A549 treated with AZD9567 at 1 μM for 4 hours (cell line): ENCODE measurements around the gene OOSP2. TPM values are rescaled to one million over a fixed set of nuclear protein-coding genes. Genes with fewer than 3 reads are reported as not detected.

Source experiments
- total RNA-seq: library from RNA; stranded (reverse); fragments of 200-300 nt; extraction: Qiagen RNA extraction; gene quantifications from 5 replicates; pipeline ENCODE4 v1.2.3, GENCODE V29; 2022; ENCODE audit not compliant: insufficient read depth

OOSP2 gene, protein sequence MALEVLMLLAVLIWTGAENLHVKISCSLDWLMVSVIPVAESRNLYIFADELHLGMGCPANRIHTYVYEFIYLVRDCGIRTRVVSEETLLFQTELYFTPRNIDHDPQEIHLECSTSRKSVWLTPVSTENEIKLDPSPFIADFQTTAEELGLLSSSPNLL
- total RNA-seq = not detected in 5 replicates

DNA sequence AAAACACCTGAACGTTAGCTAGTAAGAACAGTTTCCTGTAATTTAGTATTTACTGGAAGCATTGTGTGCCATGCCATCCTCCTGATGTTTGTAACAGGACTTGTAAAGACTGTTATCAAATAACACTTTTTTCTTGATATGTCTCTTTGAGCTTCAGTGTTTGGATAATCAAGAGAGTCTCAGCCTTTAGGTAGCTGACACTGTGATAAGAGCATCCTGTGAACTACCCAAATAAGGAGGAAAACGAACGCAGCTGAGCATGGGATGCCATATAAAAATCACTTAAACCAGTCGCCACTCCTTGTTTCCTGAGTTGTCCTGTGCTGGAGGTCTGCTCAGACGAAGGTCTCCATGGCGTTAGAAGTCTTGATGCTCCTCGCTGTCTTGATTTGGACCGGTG, at the start of gene OOSP2:
Gene OOSP2 (plus strand): TSS at position 301 of the 400 bp plus-strand sequence. CDS start 51 bp downstream, at position 352.

DNA sequence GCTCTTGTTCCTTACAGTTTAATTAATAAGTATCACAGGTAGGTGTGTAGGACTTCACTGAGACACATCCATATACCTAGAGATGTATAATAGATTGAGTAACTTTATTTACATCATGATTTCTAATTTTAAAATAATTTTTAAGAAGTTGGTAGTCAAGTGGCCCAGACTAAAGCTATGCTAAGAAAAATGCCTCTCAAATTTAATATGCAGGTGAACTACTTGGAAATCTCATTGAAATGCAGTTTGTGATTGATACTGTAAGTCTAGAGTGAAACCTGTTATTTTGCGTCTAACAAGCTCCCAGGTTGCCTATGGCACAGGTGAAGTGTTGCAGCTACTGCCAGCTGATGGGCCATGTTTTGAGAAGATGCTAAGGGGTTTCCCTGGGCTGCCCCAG, 23.3 kb upstream of the OOSP2 start, which contains the start of gene OOSP4B:
Gene OOSP4B (plus strand): TSS at position 301 of the 400 bp plus-strand sequence.

DNA sequence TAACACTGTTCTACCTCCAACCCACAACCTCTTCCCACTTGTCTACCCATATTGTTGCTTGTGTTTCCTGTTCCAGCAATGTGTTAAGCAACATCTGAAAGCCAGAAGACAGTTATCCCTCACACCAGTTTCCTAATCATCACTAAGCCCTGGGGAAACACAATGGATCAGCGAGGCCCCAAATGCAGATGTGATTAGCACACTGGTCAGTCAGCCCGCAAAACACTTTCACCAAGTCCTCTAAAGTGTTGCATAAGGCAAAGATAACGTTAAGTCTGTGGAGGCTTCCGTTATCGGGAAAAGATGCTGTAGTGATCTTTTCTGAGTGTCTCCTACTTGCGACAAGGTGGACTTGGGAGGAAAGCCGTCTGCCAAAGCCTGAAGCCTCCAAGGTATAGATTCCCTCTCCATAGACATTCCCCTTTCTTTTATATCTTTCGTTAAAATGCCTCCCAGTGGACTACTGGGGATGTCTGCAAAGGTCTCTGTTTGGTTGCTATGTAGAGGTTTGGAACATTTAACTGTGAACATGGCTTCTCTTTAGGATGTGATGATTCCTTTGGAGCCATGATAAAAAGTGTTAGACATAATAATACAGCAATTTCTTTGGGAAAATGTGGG, 16.2 kb downstream of the OOSP2 start, which contains the start of gene MS4A3:
Gene MS4A3 (plus strand): TSS at position 317 of the 621 bp plus-strand sequence. CDS start 4,496 bp downstream, outside the sequence.

DNA sequence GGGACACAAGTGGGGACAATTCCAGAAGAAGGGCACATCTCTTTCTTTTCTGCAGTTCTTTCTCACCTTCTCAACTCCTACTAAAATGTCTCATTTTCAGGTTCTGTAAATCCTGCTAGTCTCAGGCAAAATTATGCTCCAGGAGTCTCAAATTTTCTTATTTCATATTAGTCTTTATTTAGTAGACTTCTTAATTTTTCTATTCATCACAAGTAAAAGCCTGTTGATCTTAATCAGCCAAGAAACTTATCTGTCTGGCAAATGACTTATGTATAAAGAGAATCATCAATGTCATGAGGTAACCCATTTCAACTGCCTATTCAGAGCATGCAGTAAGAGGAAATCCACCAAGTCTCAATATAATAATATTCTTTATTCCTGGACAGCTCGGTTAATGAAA, 48.2 kb downstream of the OOSP2 start, which contains the start of gene MS4A2:
Gene MS4A2 (plus strand): TSS at position 301 of the 400 bp plus-strand sequence. CDS start 102 bp downstream, outside the sequence.

Other genes starting within 250 kb of the OOSP2 start
- gene MRPL16, start 229.6 kb upstream of the OOSP2 start, total RNA-seq = 63.5 to 82.2 TPM (median 66.3 TPM) in 5 replicates
- not detected in 5 replicates for gene CBLIF, start 194.9 kb upstream of the OOSP2 start, total RNA-seq
- gene TCN1, start 173.9 kb upstream of the OOSP2 start, total RNA-seq = 0.09 to 0.26 TPM (median 0.20 TPM) in 3 of 5 replicates, not detected in the others
- not detected in 5 replicates for gene OOSP3, start 161.6 kb upstream of the OOSP2 start, total RNA-seq
- not detected in 5 replicates for gene OOSP1, start 102.0 kb upstream of the OOSP2 start, total RNA-seq
- gene OOSP4A, start 76.4 kb upstream of the OOSP2 start, total RNA-seq = not detected in 5 replicates
- not detected in 5 replicates for gene OOSP4B, start 23.2 kb upstream of the OOSP2 start, total RNA-seq
- gene MS4A3, start 16.3 kb downstream of the OOSP2 start, total RNA-seq = not detected in 5 replicates
- gene MS4A2, start 48.3 kb downstream of the OOSP2 start, total RNA-seq = not detected in 5 replicates
- gene MS4A6A, start 142.7 kb downstream of the OOSP2 start, total RNA-seq = not detected in 5 replicates
- not detected in 5 replicates for gene MS4A4E, start 202.7 kb downstream of the OOSP2 start, total RNA-seq
- not detected in 5 replicates for gene MS4A4A, start 240.3 kb downstream of the OOSP2 start, total RNA-seq